K562 (cell line): ENCODE data around the gene DPP3.
"Not testable (repeated sequence)": the region's sequence is repeated elsewhere in the genome, so short reads cannot be mapped to it uniquely, and the experiment has no call there.

ENCODE experiments used
- SMC3 ChIP-seq: conservative IDR thresholded peaks from 2 replicates; pipeline ENCODE4 v1.6.1; 2011; ENCODE audit warnings: low read depth, low read length, improper control_type of control experiment; ENCODE audit not compliant: insufficient read depth
- XRCC5 ChIP-seq: fragments of 200-400 bp; formaldehyde crosslinking; IDR thresholded peaks from 2 replicates; pipeline ENCODE4 v1.6.1; 2017; ENCODE audit warnings: low read depth, mild to moderate bottlenecking, low read length
- ZNF449 ChIP-seq: fragments of 250-450 bp; sonication (Bioruptor Pico); IDR thresholded peaks from 2 replicates; pipeline ENCODE4 v1.8.0; 2022; ENCODE audit warnings: moderate library complexity, mild to moderate bottlenecking, inconsistent platforms

- not testable (repeated sequence) for TF ChIP-seq XRCC5; SMC3; ZNF449 (CRISPR knock-in tag)
Observed at GRCh38 chr11:66431871-66432329, 48.3 kb upstream of the DPP3 start.
